ENCODE results near the gene CD74. TPM values are rescaled to one million over a fixed set of nuclear protein-coding genes. Genes with fewer than 3 reads are reported as not detected.

CD74 gene
- total RNA-seq, 2 donors from 2014 or later, result 477 to 721 TPM

GRCh38 chr5:150372639-150373038 is 40.1 kb downstream of the CD74 start:
- H3K4me3 Mint-ChIP-seq, result no peak overlapping the region
- no peak for DNase-seq
- peaks cover 16% of the 10 kb centered on the region for H3K36me3 Mint-ChIP-seq (ENCODE audit: low read depth)
- no peak for ATAC-seq
- peaks cover 4% of the 10 kb centered on the region for H3K4me1 Mint-ChIP-seq
- no peaks in the 10 kb centered on the region for H3K27me3 Mint-ChIP-seq
- H3K27ac Mint-ChIP-seq, result no peak overlapping the region
- H3K9me3 ChIP-seq (ENCODE audit: control insufficient read depth, low read length, poor library complexity, severe bottlenecking), result no peaks in the 10 kb centered on the region

- Mint-ChIP-seq H3K4me1 (peaks cover 5% of the 10 kb centered on the region), H3K27ac (no peak overlapping the region), H3K36me3 (ENCODE audit: low read depth) (peaks cover 13% of the 10 kb centered on the region), H3K4me3 (no peak overlapping the region), H3K27me3 (no peaks in the 10 kb centered on the region)
- DNase-seq, result no peak
- ATAC-seq, result no peak
- H3K9me3 ChIP-seq (ENCODE audit: control insufficient read depth, low read length, poor library complexity, severe bottlenecking), result no peaks in the 10 kb centered on the region
Measured at GRCh38 chr5:150368526-150368925, 44.2 kb downstream of the CD74 start.

GRCh38 chr5:150364004-150364403 is 48.7 kb downstream of the CD74 start:
- peaks cover 34% of the 10 kb centered on the region for H3K4me1 Mint-ChIP-seq
- no peak overlapping the region for H3K27ac Mint-ChIP-seq
- DNase-seq (no peak), ATAC-seq (no peak)
- H3K9me3 ChIP-seq (ENCODE audit: control insufficient read depth, low read length, poor library complexity, severe bottlenecking), result no peaks in the 10 kb centered on the region
- H3K4me3 Mint-ChIP-seq, result no peak overlapping the region
- peaks cover 11% of the 10 kb centered on the region for H3K36me3 Mint-ChIP-seq (ENCODE audit: low read depth)
- no peaks in the 10 kb centered on the region for H3K27me3 Mint-ChIP-seq

DNA sequence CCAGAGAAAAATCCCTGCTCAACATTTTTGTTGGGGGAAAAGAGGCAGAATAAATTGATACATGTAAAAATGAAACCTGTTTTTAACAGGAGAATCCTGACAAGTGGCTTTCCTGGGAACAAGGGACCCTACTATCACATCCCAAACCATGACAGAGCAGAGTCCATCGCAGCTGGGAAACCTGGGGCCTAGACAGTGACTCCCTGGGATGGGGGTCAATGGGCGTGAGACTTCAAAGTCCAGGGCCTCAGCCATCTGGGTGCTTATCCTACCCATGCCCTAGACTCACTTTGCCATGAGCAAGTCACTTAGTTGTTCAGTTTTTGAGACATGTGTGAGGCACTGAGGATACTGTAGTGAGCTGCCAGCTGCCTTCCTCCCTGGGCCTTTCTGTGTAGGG is 49.5 kb downstream of the CD74 start:
- no peak for ATAC-seq
- H3K27ac Mint-ChIP-seq, result no peak overlapping the region
- no peak for DNase-seq
- peaks cover 11% of the 10 kb centered on the region for H3K36me3 Mint-ChIP-seq (ENCODE audit: low read depth)
- no peaks in the 10 kb centered on the region for H3K9me3 ChIP-seq (ENCODE audit: control insufficient read depth, low read length, poor library complexity, severe bottlenecking)
- H3K27me3 Mint-ChIP-seq, result no peaks in the 10 kb centered on the region
- H3K4me3 Mint-ChIP-seq, result no peak overlapping the region
- peaks cover 39% of the 10 kb centered on the region for H3K4me1 Mint-ChIP-seq

GRCh38 chr5:150361301-150361700 is 51.4 kb downstream of the CD74 start:
- H3K27me3 Mint-ChIP-seq, result no peaks in the 10 kb centered on the region
- no peak overlapping the region for H3K27ac Mint-ChIP-seq
- no peak overlapping the region for H3K4me3 Mint-ChIP-seq
- H3K4me1 Mint-ChIP-seq, result peaks cover 47% of the 10 kb centered on the region
- H3K9me3 ChIP-seq (ENCODE audit: control insufficient read depth, low read length, poor library complexity, severe bottlenecking), result no peaks in the 10 kb centered on the region
- ATAC-seq (no peak), DNase-seq (no peak)
- H3K36me3 Mint-ChIP-seq (ENCODE audit: low read depth), result peaks cover 11% of the 10 kb centered on the region

- peaks cover 42% of the 10 kb centered on the region for H3K4me1 Mint-ChIP-seq
- no peak for ATAC-seq
Measured at GRCh38 chr5:150358261-150359095, 54.2 kb downstream of the CD74 start.

GRCh38 chr5:150357326-150358260 is 55.1 kb downstream of the CD74 start, which contains the start of gene TCOF1:
Gene TCOF1, plus strand, starts transcription at chr5:150357697. Its CDS starts 50 bp downstream, at chr5:150357747.
- DNase-seq (peak; percentile 96 to 97 (median 96)), ATAC-seq (peak; percentile 98)
- no peaks in the 10 kb centered on the region for H3K9me3 ChIP-seq (ENCODE audit: control insufficient read depth, low read length, poor library complexity, severe bottlenecking)
- H3K27ac Mint-ChIP-seq, result peak within 1 kb of the TSS; percentile 88
- H3K4me1 Mint-ChIP-seq, result peaks cover 37% of the 10 kb centered on the region
- peaks cover 8% of the 10 kb centered on the region for H3K36me3 Mint-ChIP-seq (ENCODE audit: low read depth)
- H3K27me3 Mint-ChIP-seq, result no peaks in the 10 kb centered on the region
- H3K4me3 Mint-ChIP-seq, result peak within 1 kb of the TSS; percentile 92

More at GRCh38 chr5:150358261-150359095, 54.2 kb downstream of the CD74 start:
- Mint-ChIP-seq H3K4me3 (peak overlapping the region; percentile 92), H3K36me3 (ENCODE audit: low read depth) (peaks cover 8% of the 10 kb centered on the region), H3K27me3 (no peaks in the 10 kb centered on the region), H3K27ac (peak overlapping the region; percentile 88)
- H3K9me3 ChIP-seq (ENCODE audit: control insufficient read depth, low read length, poor library complexity, severe bottlenecking), result no peaks in the 10 kb centered on the region
- no peak for DNase-seq

DNA sequence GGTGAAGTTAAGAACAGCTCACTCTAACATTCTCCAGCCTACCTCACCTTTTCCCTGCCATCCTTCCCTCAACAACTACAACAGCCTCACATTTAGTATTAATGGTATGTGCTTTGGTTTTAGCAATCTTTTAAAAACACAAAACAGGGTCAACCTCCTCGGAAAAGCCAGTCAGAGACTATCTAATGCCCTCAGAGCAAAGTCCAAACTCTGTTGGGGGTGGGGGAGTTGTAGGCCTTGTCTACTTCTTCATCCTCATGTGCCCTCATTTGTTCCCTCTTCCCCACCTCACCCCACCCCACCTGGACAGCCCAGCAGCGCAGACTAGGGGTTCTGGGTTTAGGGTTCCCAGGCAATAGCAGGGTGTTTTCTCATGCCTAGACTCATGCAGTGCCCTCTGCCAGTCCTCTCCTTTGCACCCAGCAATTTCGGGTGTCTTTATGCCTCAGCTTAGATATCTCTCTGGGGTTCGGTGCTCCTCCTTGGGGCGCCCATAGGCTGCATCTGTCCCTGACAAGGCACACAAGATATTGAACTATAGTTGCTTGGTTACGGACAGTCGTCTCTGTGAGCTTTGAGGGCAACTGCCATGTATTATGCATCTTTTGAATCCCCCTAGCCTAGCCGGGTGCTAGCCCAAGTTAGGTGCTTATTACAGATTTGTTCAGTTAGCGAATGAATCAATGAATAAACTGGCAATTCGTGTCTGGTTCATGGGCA is 56.0 kb downstream of the CD74 start:
- no peak for ATAC-seq
- H3K4me1 Mint-ChIP-seq, result peaks cover 33% of the 10 kb centered on the region
- H3K4me3 Mint-ChIP-seq, result peak overlapping the region; percentile 92
- no peaks in the 10 kb centered on the region for H3K9me3 ChIP-seq (ENCODE audit: control insufficient read depth, low read length, poor library complexity, severe bottlenecking)
- H3K36me3 Mint-ChIP-seq (ENCODE audit: low read depth), result peaks cover 7% of the 10 kb centered on the region
- H3K27ac Mint-ChIP-seq, result peak overlapping the region; percentile 88
- DNase-seq, result no peak
- no peaks in the 10 kb centered on the region for H3K27me3 Mint-ChIP-seq

DNA sequence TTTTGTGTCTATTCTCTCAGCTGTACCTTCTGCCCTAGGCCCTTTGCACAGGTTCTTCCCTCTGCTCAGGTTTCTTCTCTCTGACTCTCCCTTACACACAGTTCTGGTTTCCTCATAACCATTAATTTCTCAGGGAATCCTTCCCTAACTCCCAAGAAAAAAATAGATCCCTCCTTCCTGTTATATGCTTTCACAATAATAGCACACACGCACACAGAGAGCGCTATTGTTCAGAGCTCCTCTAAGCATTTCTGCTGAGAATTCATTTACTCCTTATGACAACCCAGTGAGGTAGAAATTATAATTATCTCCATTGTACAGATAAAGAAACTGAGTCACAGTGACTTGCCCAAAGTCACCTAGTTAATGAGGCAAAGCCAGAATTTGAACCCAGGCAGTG is 56.9 kb downstream of the CD74 start:
- H3K4me3 Mint-ChIP-seq, result no peak overlapping the region
- DNase-seq (no peak), ATAC-seq (no peak)
- H3K27me3 Mint-ChIP-seq, result no peaks in the 10 kb centered on the region
- H3K27ac Mint-ChIP-seq, result no peak overlapping the region
- H3K9me3 ChIP-seq (ENCODE audit: control insufficient read depth, low read length, poor library complexity, severe bottlenecking), result no peaks in the 10 kb centered on the region
- H3K36me3 Mint-ChIP-seq (ENCODE audit: low read depth), result peaks cover 3% of the 10 kb centered on the region
- H3K4me1 Mint-ChIP-seq, result peaks cover 35% of the 10 kb centered on the region

DNA sequence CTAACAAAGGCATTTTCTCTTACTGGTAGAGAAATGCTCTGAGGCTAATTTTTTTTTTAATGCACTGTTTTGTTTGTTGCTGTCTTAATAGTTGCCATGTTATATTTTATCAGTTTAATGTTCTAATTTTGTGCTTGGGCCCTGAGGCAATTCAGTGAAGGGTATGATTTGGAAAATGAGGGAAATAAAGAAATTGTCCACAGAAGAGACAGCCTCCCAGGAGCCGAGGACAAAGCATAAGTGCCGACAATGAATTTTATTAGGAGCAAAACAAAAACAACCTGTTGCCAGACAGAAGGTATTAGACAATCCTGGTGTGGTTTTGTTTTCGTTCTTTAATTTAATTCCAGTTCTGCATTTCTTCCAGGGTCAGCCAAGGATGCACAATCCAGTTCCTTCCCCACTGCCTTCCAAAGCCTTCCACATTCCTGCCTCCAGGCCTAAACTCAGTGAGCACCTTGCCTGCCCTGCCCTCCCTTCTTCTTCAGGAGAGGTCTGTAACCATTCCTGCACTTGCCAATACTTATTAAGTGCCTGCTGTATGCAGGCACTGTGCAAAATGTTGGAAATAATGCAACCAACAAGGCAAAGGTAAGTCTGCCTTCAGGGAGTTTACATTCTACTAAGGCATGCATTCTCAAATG is 59.6 kb downstream of the CD74 start:
- no peaks in the 10 kb centered on the region for H3K36me3 Mint-ChIP-seq (ENCODE audit: low read depth)
- DNase-seq (no peak), ATAC-seq (no peak)
- peaks cover 20% of the 10 kb centered on the region for H3K4me1 Mint-ChIP-seq
- H3K4me3 Mint-ChIP-seq, result no peak overlapping the region
- H3K27ac Mint-ChIP-seq, result no peak overlapping the region
- H3K27me3 Mint-ChIP-seq, result no peaks in the 10 kb centered on the region
- no peaks in the 10 kb centered on the region for H3K9me3 ChIP-seq (ENCODE audit: control insufficient read depth, low read length, poor library complexity, severe bottlenecking)

- H3K9me3 ChIP-seq (ENCODE audit: control insufficient read depth, low read length, poor library complexity, severe bottlenecking), result no peaks in the 10 kb centered on the region
- ATAC-seq (no peak), DNase-seq (no peak)
- no peaks in the 10 kb centered on the region for H3K27me3 Mint-ChIP-seq
- H3K27ac Mint-ChIP-seq, result peak overlapping the region; percentile 43
- peaks cover 20% of the 10 kb centered on the region for H3K4me1 Mint-ChIP-seq
- no peaks in the 10 kb centered on the region for H3K36me3 Mint-ChIP-seq (ENCODE audit: low read depth)
- H3K4me3 Mint-ChIP-seq, result no peak overlapping the region
Measured at GRCh38 chr5:150352244-150353031, 60.3 kb downstream of the CD74 start.
